MM.1S (cell line): Measurements from ENCODE around the gene STOX2.

Experiments
- DNase-seq: peaks from one replicate; pipeline ENCODE4 v3.0.0-alpha.2; 2015
- H2AFZ ChIP-seq: fragments of 300-600 bp; sonication (generic); 2 replicates; pipeline ENCODE4 v1.6.0; 2016; ENCODE audit warnings: antibody characterized with exemption, low read length
- H3F3A ChIP-seq: fragments of 300-600 bp; sonication (generic); 2 replicates; pipeline ENCODE4 v1.6.1; 2016; ENCODE audit warnings: mild to moderate bottlenecking, antibody characterized with exemption, low read length, moderate library complexity, mixed read lengths; ENCODE audit not compliant: insufficient read depth
- H3K27ac ChIP-seq: fragments of 300-600 bp; sonication (generic); 2 replicates; pipeline ENCODE4 v1.5.1; 2016; ENCODE audit warnings: mild to moderate bottlenecking, low read length
- H3K27me3 ChIP-seq: fragments of 300-600 bp; sonication (generic); replicated peaks from 2 replicates; pipeline ENCODE4 v1.6.0; 2016; ENCODE audit warnings: low read length; ENCODE audit not compliant: insufficient read depth
- H3K36me3 ChIP-seq: fragments of 300-600 bp; sonication (generic); replicated peaks from 2 replicates; pipeline ENCODE4 v1.6.1; 2016; ENCODE audit warnings: mild to moderate bottlenecking, low read length, mixed read lengths; ENCODE audit not compliant: insufficient read depth
- H3K4me1 ChIP-seq: fragments of 300-600 bp; sonication (generic); 2 replicates; pipeline ENCODE4 v1.6.1; 2016; ENCODE audit warnings: low read length, mixed read lengths
- H3K4me2 ChIP-seq: fragments of 300-600 bp; sonication (generic); 2 replicates; pipeline ENCODE4 v1.6.0; 2016; ENCODE audit warnings: low read depth, low read length
- H3K4me3 ChIP-seq: fragments of 300-600 bp; sonication (generic); 2 replicates; pipeline ENCODE4 v1.5.1; 2016; ENCODE audit warnings: low read length, mixed read lengths
- H3K79me2 ChIP-seq: fragments of 300-600 bp; sonication (generic); 2 replicates; pipeline ENCODE4 v1.6.1; 2016; ENCODE audit warnings: mixed run types, low read length, mixed read lengths
- H3K9ac ChIP-seq: fragments of 300-600 bp; sonication (generic); 2 replicates; pipeline ENCODE4 v1.6.1; 2016; ENCODE audit warnings: low read length, mixed read lengths
- H3K9me2 ChIP-seq: fragments of 300-600 bp; sonication (generic); replicated peaks from 2 replicates; pipeline ENCODE4 v1.6.1; 2016; ENCODE audit warnings: mild to moderate bottlenecking, low read length, mixed read lengths; ENCODE audit not compliant: insufficient read depth
- H3K9me3 ChIP-seq: fragments of 300-600 bp; sonication (generic); replicated peaks from 2 replicates; pipeline ENCODE4 v1.6.1; 2016; ENCODE audit warnings: mild to moderate bottlenecking, low read length, mixed read lengths; ENCODE audit not compliant: insufficient read depth
- H4K20me1 ChIP-seq: fragments of 300-600 bp; sonication (generic); 2 replicates; pipeline ENCODE4 v1.6.1; 2016; ENCODE audit warnings: mild to moderate bottlenecking, low read length, moderate library complexity, mixed read lengths; ENCODE audit not compliant: insufficient read depth
- EZH2 ChIP-seq: fragments of 300-600 bp; sonication (generic); optimal IDR thresholded peaks from 2 replicates; pipeline ENCODE3; 2017; ENCODE audit warnings: low read depth, mild to moderate bottlenecking, antibody characterized with exemption, low read length, mixed read lengths
- EZH2phosphoT487 ChIP-seq: fragments of 300-600 bp; sonication (generic); IDR thresholded peaks from 2 replicates; pipeline ENCODE4 v1.6.1; 2018; ENCODE audit warnings: antibody characterized with exemption, low read length
- TF ChIP-seq, protein P1 (sequence below): fragments of 300-600 bp; sonication (generic); IDR thresholded peaks from 2 replicates; pipeline ENCODE4 v1.5.1; 2016; ENCODE audit warnings: antibody characterized with exemption, low read length, mixed read lengths

Gene STOX2

DNA sequence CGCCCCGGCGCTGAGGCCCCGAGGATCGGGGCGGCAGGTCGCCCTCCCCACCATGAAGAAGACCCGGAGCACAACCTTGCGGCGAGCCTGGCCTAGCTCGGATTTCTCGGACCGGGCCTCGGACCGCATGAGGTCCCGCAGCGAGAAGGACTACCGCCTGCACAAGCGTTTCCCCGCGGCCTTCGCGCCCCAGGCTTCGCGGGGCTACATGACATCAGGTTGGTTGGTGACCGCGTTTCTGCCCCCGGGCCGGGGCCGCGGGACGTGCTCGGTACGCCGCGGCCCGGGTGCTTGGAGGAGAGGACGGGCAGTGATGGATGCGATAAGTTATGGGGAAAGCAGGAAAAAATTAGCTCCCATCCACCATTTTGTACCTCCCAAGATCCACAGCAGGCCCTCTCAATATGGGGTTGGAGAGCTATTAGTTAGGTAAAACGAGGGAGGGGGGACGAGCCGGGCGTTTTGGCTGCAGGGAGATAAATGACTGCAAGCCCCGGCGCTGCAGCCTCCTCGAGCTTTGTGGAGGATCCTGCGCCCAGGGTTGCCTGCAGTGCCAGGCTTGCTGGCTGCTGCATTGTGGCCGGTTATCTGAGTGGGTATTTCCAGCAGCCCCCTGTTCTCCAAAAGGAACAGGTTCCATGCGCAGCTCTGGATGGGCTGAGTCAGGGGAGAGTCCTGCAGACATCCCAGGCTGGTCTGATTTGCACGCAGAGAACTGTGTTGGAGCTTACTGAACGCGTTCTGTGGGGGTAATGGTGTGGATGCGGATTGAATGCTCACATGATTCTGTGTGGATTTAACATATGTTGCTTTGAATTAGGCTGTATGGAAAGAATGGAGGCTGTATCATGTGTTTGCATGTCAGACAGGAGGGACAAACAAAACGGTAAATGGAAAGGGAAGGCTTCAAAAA is 1.9 kb downstream of the STOX2 start:
- no peaks in the 10 kb centered on the region for H3K27me3 ChIP-seq
- no peak overlapping the region for H3K9ac ChIP-seq
- H3K79me2 ChIP-seq, result no peaks in the 10 kb centered on the region
- DNase-seq, result no peak
- H3F3A ChIP-seq, result no peaks in the 10 kb centered on the region
- H3K36me3 ChIP-seq, result no peaks in the 10 kb centered on the region
- no peak overlapping the region for H3K4me2 ChIP-seq
- no peaks in the 10 kb centered on the region for H3K9me2 ChIP-seq
- H3K4me3 ChIP-seq, result no peak overlapping the region
- H2AFZ ChIP-seq, result no peak overlapping the region
- H3K9me3 ChIP-seq, result no peaks in the 10 kb centered on the region
- no peaks in the 10 kb centered on the region for H4K20me1 ChIP-seq
- H3K4me1 ChIP-seq, result no peaks in the 10 kb centered on the region
- H3K27ac ChIP-seq, result no peak overlapping the region
- TF ChIP-seq, protein P1, sequence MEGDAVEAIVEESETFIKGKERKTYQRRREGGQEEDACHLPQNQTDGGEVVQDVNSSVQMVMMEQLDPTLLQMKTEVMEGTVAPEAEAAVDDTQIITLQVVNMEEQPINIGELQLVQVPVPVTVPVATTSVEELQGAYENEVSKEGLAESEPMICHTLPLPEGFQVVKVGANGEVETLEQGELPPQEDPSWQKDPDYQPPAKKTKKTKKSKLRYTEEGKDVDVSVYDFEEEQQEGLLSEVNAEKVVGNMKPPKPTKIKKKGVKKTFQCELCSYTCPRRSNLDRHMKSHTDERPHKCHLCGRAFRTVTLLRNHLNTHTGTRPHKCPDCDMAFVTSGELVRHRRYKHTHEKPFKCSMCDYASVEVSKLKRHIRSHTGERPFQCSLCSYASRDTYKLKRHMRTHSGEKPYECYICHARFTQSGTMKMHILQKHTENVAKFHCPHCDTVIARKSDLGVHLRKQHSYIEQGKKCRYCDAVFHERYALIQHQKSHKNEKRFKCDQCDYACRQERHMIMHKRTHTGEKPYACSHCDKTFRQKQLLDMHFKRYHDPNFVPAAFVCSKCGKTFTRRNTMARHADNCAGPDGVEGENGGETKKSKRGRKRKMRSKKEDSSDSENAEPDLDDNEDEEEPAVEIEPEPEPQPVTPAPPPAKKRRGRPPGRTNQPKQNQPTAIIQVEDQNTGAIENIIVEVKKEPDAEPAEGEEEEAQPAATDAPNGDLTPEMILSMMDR, result no peak
- TF ChIP-seq EZH2phosphoT487 (no peak), EZH2 (no peak)

DNA sequence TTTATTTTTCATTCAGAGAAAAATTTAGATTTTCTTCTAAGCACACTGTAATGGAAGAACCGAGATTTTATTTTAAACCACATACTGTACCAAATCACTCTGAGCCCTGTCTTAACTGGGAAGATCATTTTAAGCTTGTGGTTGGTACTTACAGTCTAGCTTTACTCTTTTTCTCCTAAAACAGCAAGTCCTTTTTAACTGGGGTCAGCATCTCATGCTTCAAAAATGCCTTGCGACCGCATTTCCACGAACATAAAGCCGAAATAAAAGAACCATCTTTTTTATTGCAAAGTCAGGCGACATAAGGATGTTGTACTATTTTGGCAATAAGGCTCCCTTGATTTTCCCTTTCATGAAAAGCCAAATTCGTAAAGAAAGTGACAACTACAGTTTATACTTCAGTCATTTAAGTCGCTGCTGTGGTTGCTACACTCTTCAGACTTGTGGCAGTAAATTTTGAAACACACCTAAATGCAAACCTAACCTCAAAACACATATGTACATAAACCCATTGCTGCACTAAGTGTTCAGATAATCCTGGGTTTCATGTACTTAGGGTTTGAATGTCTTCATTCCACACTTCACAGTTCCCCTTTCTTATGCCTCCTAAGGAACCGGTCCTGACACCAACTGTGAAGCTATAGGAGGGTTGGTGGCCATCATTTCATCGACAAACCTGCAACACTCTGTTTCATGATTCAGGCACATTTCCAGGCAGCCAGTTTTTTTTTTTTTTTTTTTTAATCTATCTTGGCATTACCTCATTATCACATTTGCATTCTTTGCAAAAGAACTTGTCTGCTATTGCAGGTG is 3.0 kb downstream of the STOX2 start:
- Histone ChIP-seq H3K4me1 (no peaks in the 10 kb centered on the region), H3K4me2 (no peak overlapping the region), H3K27me3 (no peaks in the 10 kb centered on the region), H3K27ac (no peak overlapping the region), H3K9ac (no peak overlapping the region), H3K9me2 (no peaks in the 10 kb centered on the region), H3F3A (no peaks in the 10 kb centered on the region), H3K79me2 (no peaks in the 10 kb centered on the region), H3K36me3 (no peaks in the 10 kb centered on the region), H3K4me3 (no peak overlapping the region), H3K9me3 (no peaks in the 10 kb centered on the region), H4K20me1 (no peaks in the 10 kb centered on the region), H2AFZ (no peak overlapping the region)
- no peak for TF ChIP-seq EZH2
- no peak for TF ChIP-seq EZH2phosphoT487
- TF ChIP-seq, protein P1, result no peak
- no peak for DNase-seq

DNA sequence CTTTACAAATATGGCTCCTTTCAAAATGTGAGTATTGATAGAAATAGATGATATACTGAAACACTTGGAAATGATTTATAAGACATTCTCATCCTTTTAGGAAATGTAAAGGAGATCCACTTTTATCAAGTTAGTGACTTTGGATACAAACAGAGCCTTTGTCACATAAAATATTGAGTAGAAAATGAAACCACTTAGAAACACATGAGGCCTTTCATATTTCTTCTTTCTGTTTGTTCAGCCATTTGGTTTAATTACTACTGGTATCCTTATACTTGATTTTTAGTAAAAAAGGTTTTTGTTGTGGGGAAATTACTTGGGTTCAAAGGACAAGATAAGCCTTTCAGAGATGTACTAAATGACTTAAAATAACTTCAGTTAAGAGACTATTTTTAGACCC is 4.1 kb downstream of the STOX2 start:
- H3K4me2 ChIP-seq, result no peak overlapping the region
- no peaks in the 10 kb centered on the region for H4K20me1 ChIP-seq
- no peaks in the 10 kb centered on the region for H3K79me2 ChIP-seq
- no peaks in the 10 kb centered on the region for H3F3A ChIP-seq
- H3K9me3 ChIP-seq, result no peaks in the 10 kb centered on the region
- TF ChIP-seq EZH2 (no peak), EZH2phosphoT487 (no peak)
- TF ChIP-seq, protein P1, result no peak
- DNase-seq, result no peak
- no peaks in the 10 kb centered on the region for H3K9me2 ChIP-seq
- no peak overlapping the region for H2AFZ ChIP-seq
- H3K36me3 ChIP-seq, result no peaks in the 10 kb centered on the region
- H3K4me3 ChIP-seq, result no peak overlapping the region
- no peak overlapping the region for H3K27ac ChIP-seq
- no peak overlapping the region for H3K9ac ChIP-seq
- H3K27me3 ChIP-seq, result no peaks in the 10 kb centered on the region
- no peaks in the 10 kb centered on the region for H3K4me1 ChIP-seq
